HG03108 (cell line): Measurements from ENCODE around the gene ACR.
"Not testable (repeated sequence)": the region's sequence is repeated elsewhere in the genome, so short reads cannot be mapped to it uniquely, and the experiment has no call there.

Experiments used
- ATAC-seq: cut with Tn5 transposase; IDR thresholded peaks from one replicate; pipeline ENCODE4 v1.9.1; 2021; ENCODE audit warnings: moderate library complexity; ENCODE audit not compliant: unreplicated experiment

ACR gene

GRCh38 chr22:50730941-50731661, 6.9 kb upstream of the ACR start:
- ATAC-seq = no peak

GRCh38 chr22:50731811-50732624, 6.0 kb upstream of the ACR start:
- no peak for ATAC-seq

GRCh38 chr22:50732681-50733080, 5.3 kb upstream of the ACR start:
- no peak for ATAC-seq

GRCh38 chr22:50733521-50734342, 4.3 kb upstream of the ACR start:
- ATAC-seq = no peak

GRCh38 chr22:50734343-50734771, 3.6 kb upstream of the ACR start:
- no peak for ATAC-seq

GRCh38 chr22:50734986-50735738, 2.8 kb upstream of the ACR start:
- ATAC-seq = no peak

GRCh38 chr22:50735739-50736030, 2.3 kb upstream of the ACR start:
- no peak for ATAC-seq

GRCh38 chr22:50738649-50739227, 734 bp downstream of the ACR start:
- no peak for ATAC-seq

GRCh38 chr22:50739279-50739691, 1.3 kb downstream of the ACR start:
- ATAC-seq = no peak

- no peak for ATAC-seq
These were observed 1.9 kb downstream of the ACR start for GRCh38 chr22:50739894-50740293.

GRCh38 chr22:50740714-50741113, 2.7 kb downstream of the ACR start:
- not testable (repeated sequence) for ATAC-seq

- not testable (repeated sequence) for ATAC-seq
These were observed 6.4 kb downstream of the ACR start for GRCh38 chr22:50744424-50744823.

GRCh38 chr22:50747521-50747920, 9.5 kb downstream of the ACR start:
- ATAC-seq = not testable (repeated sequence)

- ATAC-seq = not testable (repeated sequence)
These were observed 10.6 kb downstream of the ACR start for GRCh38 chr22:50748630-50749029.

GRCh38 chr22:50749302-50750074, 11.5 kb downstream of the ACR start:
- ATAC-seq = not testable (repeated sequence)

- not testable (repeated sequence) for ATAC-seq
These were observed 17.2 kb downstream of the ACR start for GRCh38 chr22:50755251-50755650.

GRCh38 chr22:50756406-50756805, 18.4 kb downstream of the ACR start:
- not testable (repeated sequence) for ATAC-seq

- not testable (repeated sequence) for ATAC-seq
These were observed 19.0 kb downstream of the ACR start for GRCh38 chr22:50756949-50757491.

- ATAC-seq = not testable (repeated sequence)
These were observed 21.8 kb downstream of the ACR start for GRCh38 chr22:50759597-50760341.
